ENCODE results near the gene CERS6. TPM values are rescaled to one million over a fixed set of nuclear protein-coding genes. Genes with fewer than 3 reads are reported as not detected.

Gene CERS6
- total RNA-seq, 1 donor from 2014 or later, result 30.8 TPM

- Mint-ChIP-seq H3K36me3 (ENCODE audit: low read depth) (peaks cover 11% of the 10 kb centered on the region), H3K4me3 (ENCODE audit: unreplicated experiment) (no peak overlapping the region), H3K4me1 (ENCODE audit: low read depth) (peaks cover 39% of the 10 kb centered on the region), H3K9me3 (ENCODE audit: low read depth) (peaks cover 13% of the 10 kb centered on the region), H3K27ac (ENCODE audit: unreplicated experiment) (no peak overlapping the region), H3K27me3 (ENCODE audit: low read depth) (no peaks in the 10 kb centered on the region)
- no peak for DNase-seq (ENCODE audit: low spot score)
- no peak for TF ChIP-seq CTCF (IDR thresholded peaks at IDR 0.05)
Observed at GRCh38 chr2:168602379-168602778, 146.3 kb downstream of the CERS6 start.

- Mint-ChIP-seq H3K36me3 (ENCODE audit: low read depth) (peaks cover 11% of the 10 kb centered on the region), H3K27me3 (ENCODE audit: low read depth) (no peaks in the 10 kb centered on the region), H3K4me1 (ENCODE audit: low read depth) (peaks cover 41% of the 10 kb centered on the region), H3K4me3 (ENCODE audit: unreplicated experiment) (no peak overlapping the region), H3K27ac (ENCODE audit: unreplicated experiment) (peak overlapping the region; percentile 22), H3K9me3 (ENCODE audit: low read depth) (peaks cover 13% of the 10 kb centered on the region)
- TF ChIP-seq CTCF (IDR thresholded peaks at IDR 0.05), result no peak
- DNase-seq (ENCODE audit: low spot score), result no peak
Observed at GRCh38 chr2:168602846-168603401, 146.9 kb downstream of the CERS6 start.

GRCh38 chr2:168603439-168603961, 147.4 kb downstream of the CERS6 start:
- no peak for DNase-seq (ENCODE audit: low spot score)
- no peak for TF ChIP-seq CTCF (IDR thresholded peaks at IDR 0.05)
- peaks cover 11% of the 10 kb centered on the region for H3K36me3 Mint-ChIP-seq (ENCODE audit: low read depth)
- peaks cover 44% of the 10 kb centered on the region for H3K4me1 Mint-ChIP-seq (ENCODE audit: low read depth)
- H3K9me3 Mint-ChIP-seq (ENCODE audit: low read depth), result peaks cover 13% of the 10 kb centered on the region
- H3K4me3 Mint-ChIP-seq (ENCODE audit: unreplicated experiment), result no peak overlapping the region
- no peaks in the 10 kb centered on the region for H3K27me3 Mint-ChIP-seq (ENCODE audit: low read depth)
- H3K27ac Mint-ChIP-seq (ENCODE audit: unreplicated experiment), result peak overlapping the region; percentile 43

- no peak overlapping the region for H3K4me3 Mint-ChIP-seq (ENCODE audit: unreplicated experiment)
- TF ChIP-seq CTCF (IDR thresholded peaks at IDR 0.05), result no peak
- H3K36me3 Mint-ChIP-seq (ENCODE audit: low read depth), result peaks cover 11% of the 10 kb centered on the region
- DNase-seq (ENCODE audit: low spot score), result no peak
- H3K27ac Mint-ChIP-seq (ENCODE audit: unreplicated experiment), result no peak overlapping the region
- peaks cover 46% of the 10 kb centered on the region for H3K4me1 Mint-ChIP-seq (ENCODE audit: low read depth)
- peaks cover 15% of the 10 kb centered on the region for H3K9me3 Mint-ChIP-seq (ENCODE audit: low read depth)
- no peaks in the 10 kb centered on the region for H3K27me3 Mint-ChIP-seq (ENCODE audit: low read depth)
Observed at GRCh38 chr2:168604252-168604651, 148.2 kb downstream of the CERS6 start.

GRCh38 chr2:168607992-168608391, 151.9 kb downstream of the CERS6 start:
- no peaks in the 10 kb centered on the region for H3K27me3 Mint-ChIP-seq (ENCODE audit: low read depth)
- H3K27ac Mint-ChIP-seq (ENCODE audit: unreplicated experiment), result no peak overlapping the region
- no peak for TF ChIP-seq CTCF (IDR thresholded peaks at IDR 0.05)
- peaks cover 15% of the 10 kb centered on the region for H3K36me3 Mint-ChIP-seq (ENCODE audit: low read depth)
- peaks cover 35% of the 10 kb centered on the region for H3K4me1 Mint-ChIP-seq (ENCODE audit: low read depth)
- H3K4me3 Mint-ChIP-seq (ENCODE audit: unreplicated experiment), result no peak overlapping the region
- DNase-seq (ENCODE audit: low spot score), result no peak
- H3K9me3 Mint-ChIP-seq (ENCODE audit: low read depth), result peaks cover 15% of the 10 kb centered on the region
